HUES6 (cell line): ENCODE measurements around the gene PEX5L.

Source experiments
- H3K27ac ChIP-seq: 2 replicates; pipeline ENCODE4 v1.7.0; 2013; ENCODE audit warnings: low read depth, mild to moderate bottlenecking, low read length, inconsistent platforms
- H3K27me3 ChIP-seq: 2 replicates; pipeline ENCODE4 v1.6.1; 2013; ENCODE audit warnings: low read length; ENCODE audit not compliant: control insufficient read depth, insufficient read depth
- H3K36me3 ChIP-seq: 2 replicates; pipeline ENCODE4 v1.6.1; 2013; ENCODE audit warnings: low read length; ENCODE audit not compliant: control insufficient read depth, insufficient read depth
- H3K4me1 ChIP-seq: 2 replicates; pipeline ENCODE4 v1.6.1; 2013; ENCODE audit warnings: low read length; ENCODE audit not compliant: control insufficient read depth, insufficient read depth
- H3K4me3 ChIP-seq: 2 replicates; pipeline ENCODE4 v1.5.1; 2013; ENCODE audit warnings: low read depth, low read length
- H3K9ac ChIP-seq: one replicate; pipeline ENCODE4 v1.6.1; 2013; ENCODE audit warnings: mild to moderate bottlenecking, low read length
- H3K9me3 ChIP-seq: 2 replicates; pipeline ENCODE4 v1.6.1; 2013; ENCODE audit warnings: low read depth, low read length; ENCODE audit not compliant: control insufficient read depth, insufficient read depth

PEX5L gene

GRCh38 chr3:179970746-179971145 lies 66.0 kb downstream of the PEX5L start:
- H3K4me3 ChIP-seq, result no peak overlapping the region
- H3K9me3 ChIP-seq, result no peaks in the 10 kb centered on the region
- H3K36me3 ChIP-seq, result no peaks in the 10 kb centered on the region
- H3K27ac ChIP-seq, result no peak overlapping the region
- peaks cover 10% of the 10 kb centered on the region for H3K4me1 ChIP-seq
- no peaks in the 10 kb centered on the region for H3K27me3 ChIP-seq
- H3K9ac ChIP-seq, result no peak overlapping the region

- Histone ChIP-seq H3K27me3 (no peaks in the 10 kb centered on the region), H3K27ac (no peak overlapping the region), H3K36me3 (no peaks in the 10 kb centered on the region), H3K9me3 (no peaks in the 10 kb centered on the region), H3K9ac (no peak overlapping the region), H3K4me1 (peaks cover 10% of the 10 kb centered on the region), H3K4me3 (no peak overlapping the region)
These were observed 67.2 kb downstream of the PEX5L start for GRCh38 chr3:179969525-179969924.

- Histone ChIP-seq H3K9ac (no peak overlapping the region), H3K36me3 (no peaks in the 10 kb centered on the region), H3K27ac (no peak overlapping the region), H3K4me3 (no peak overlapping the region), H3K9me3 (no peaks in the 10 kb centered on the region), H3K4me1 (no peaks in the 10 kb centered on the region; the same call in 1 of the 2 replicates), H3K27me3 (no peaks in the 10 kb centered on the region)
These were observed 69.1 kb downstream of the PEX5L start for GRCh38 chr3:179967622-179968021.

- Histone ChIP-seq H3K27ac (no peak overlapping the region), H3K4me3 (no peak overlapping the region), H3K36me3 (no peaks in the 10 kb centered on the region), H3K9ac (no peak overlapping the region), H3K27me3 (no peaks in the 10 kb centered on the region), H3K9me3 (no peaks in the 10 kb centered on the region), H3K4me1 (no peaks in the 10 kb centered on the region; the same call in 1 of the 2 replicates)
These were observed 71.8 kb downstream of the PEX5L start for GRCh38 chr3:179964890-179965289.

GRCh38 chr3:179962629-179963387 lies 73.9 kb downstream of the PEX5L start:
- Histone ChIP-seq H3K9me3 (no peaks in the 10 kb centered on the region), H3K9ac (no peak overlapping the region), H3K27me3 (no peaks in the 10 kb centered on the region), H3K27ac (no peak overlapping the region), H3K4me1 (no peaks in the 10 kb centered on the region; the same call in 1 of the 2 replicates), H3K36me3 (no peaks in the 10 kb centered on the region), H3K4me3 (no peak overlapping the region)

- Histone ChIP-seq H3K9me3 (no peaks in the 10 kb centered on the region), H3K9ac (no peak overlapping the region), H3K27ac (no peak overlapping the region), H3K4me1 (no peaks in the 10 kb centered on the region), H3K36me3 (no peaks in the 10 kb centered on the region), H3K27me3 (no peaks in the 10 kb centered on the region), H3K4me3 (no peak overlapping the region)
These were observed 75.0 kb downstream of the PEX5L start for GRCh38 chr3:179961703-179962078.

- no peak overlapping the region for H3K9ac ChIP-seq
- no peaks in the 10 kb centered on the region for H3K36me3 ChIP-seq
- H3K27ac ChIP-seq, result no peak overlapping the region
- no peak overlapping the region for H3K4me3 ChIP-seq
- H3K27me3 ChIP-seq, result no peaks in the 10 kb centered on the region
- H3K9me3 ChIP-seq, result no peaks in the 10 kb centered on the region
- H3K4me1 ChIP-seq, result no peaks in the 10 kb centered on the region
These were observed 75.5 kb downstream of the PEX5L start for GRCh38 chr3:179961071-179961702.

GRCh38 chr3:179958759-179959158 lies 78.0 kb downstream of the PEX5L start:
- Histone ChIP-seq H3K9ac (no peak overlapping the region), H3K4me3 (no peak overlapping the region), H3K4me1 (no peaks in the 10 kb centered on the region), H3K9me3 (no peaks in the 10 kb centered on the region), H3K27me3 (no peaks in the 10 kb centered on the region), H3K36me3 (no peaks in the 10 kb centered on the region), H3K27ac (no peak overlapping the region)

- H3K36me3 ChIP-seq, result no peaks in the 10 kb centered on the region
- H3K4me1 ChIP-seq, result no peaks in the 10 kb centered on the region
- H3K9ac ChIP-seq, result no peak overlapping the region
- H3K4me3 ChIP-seq, result no peak overlapping the region
- no peak overlapping the region for H3K27ac ChIP-seq
- no peaks in the 10 kb centered on the region for H3K27me3 ChIP-seq
- no peaks in the 10 kb centered on the region for H3K9me3 ChIP-seq
These were observed 78.6 kb downstream of the PEX5L start for GRCh38 chr3:179958143-179958542.

- no peak overlapping the region for H3K4me3 ChIP-seq
- no peak overlapping the region for H3K27ac ChIP-seq
- no peaks in the 10 kb centered on the region for H3K36me3 ChIP-seq
- no peaks in the 10 kb centered on the region for H3K9me3 ChIP-seq
- no peaks in the 10 kb centered on the region for H3K27me3 ChIP-seq
- no peak overlapping the region for H3K9ac ChIP-seq
- H3K4me1 ChIP-seq, result no peaks in the 10 kb centered on the region
These were observed 79.4 kb downstream of the PEX5L start for GRCh38 chr3:179957264-179957845.

- Histone ChIP-seq H3K9ac (no peak overlapping the region), H3K4me3 (no peak overlapping the region), H3K4me1 (no peaks in the 10 kb centered on the region), H3K36me3 (no peaks in the 10 kb centered on the region), H3K27ac (no peak overlapping the region), H3K27me3 (no peaks in the 10 kb centered on the region), H3K9me3 (no peaks in the 10 kb centered on the region)
These were observed 80.3 kb downstream of the PEX5L start for GRCh38 chr3:179956416-179956830.
